OCI-LY7 (cell line): Measurements from ENCODE around the gene TNRC6C. TPM values are rescaled to one million over a fixed set of nuclear protein-coding genes. Genes with fewer than 3 reads are reported as not detected.

Experiments
- BruUV-seq: library from RNA; stranded (reverse); fragments of 400-500 nt; replicated peaks from 2 replicates; lab custom pipeline; 2021; lab: Mats Ljungman, UMichigan
- CTCF ChIA-PET: fragments of 300-600 bp; sonication (Branson Sonifier 250); formaldehyde crosslinking; loops from one replicate; lab custom pipeline; 2022; ENCODE audit warnings: antibody characterized with exemption; ENCODE audit not compliant: unreplicated experiment; lab: Charles Lee
- POLR2A ChIA-PET: fragments of 300-600 bp; sonication (Branson Sonifier 250); formaldehyde crosslinking; loops from one replicate; lab custom pipeline; 2022; ENCODE audit warnings: antibody characterized with exemption; lab: Charles Lee
- DNase-seq: peaks from one replicate; pipeline ENCODE4 v3.0.0-alpha.2; 2015; ENCODE audit warnings: low spot score
- H2AFZ ChIP-seq: fragments of 200-600 bp; sonication (generic), shearing (Covaris generic); 2 replicates; pipeline ENCODE4 v1.6.1; 2014; ENCODE audit warnings: mild to moderate bottlenecking, antibody characterized with exemption, low read length, moderate library complexity
- H3K27ac ChIP-seq: fragments of 200-600 bp; sonication (generic); 2 replicates; pipeline ENCODE4 v1.5.1; 2014; ENCODE audit warnings: mixed run types, low read depth, mild to moderate bottlenecking, moderate library complexity, low read length, inconsistent platforms; ENCODE audit not compliant: poor library complexity, severe bottlenecking
- H3K36me3 ChIP-seq: fragments of 200-600 bp; sonication (generic); 2 replicates; pipeline ENCODE4 v1.6.1; 2014; ENCODE audit warnings: mild to moderate bottlenecking, antibody characterized with exemption, low read length, moderate library complexity, mixed read lengths; ENCODE audit not compliant: insufficient read depth
- H3K4me1 ChIP-seq: fragments of 200-600 bp; sonication (generic); 2 replicates; pipeline ENCODE4 v1.5.1; 2014; ENCODE audit warnings: mild to moderate bottlenecking, low read length; ENCODE audit not compliant: insufficient read depth, poor library complexity, severe bottlenecking
- H3K4me2 ChIP-seq: fragments of 200-600 bp; sonication (generic); 2 replicates; pipeline ENCODE4 v1.6.1; 2014; ENCODE audit warnings: mild to moderate bottlenecking, low read length
- H3K4me3 ChIP-seq: fragments of 200-600 bp; sonication (generic); 2 replicates; pipeline ENCODE4 v1.5.1; 2014; ENCODE audit warnings: mild to moderate bottlenecking, low read depth, low read length; ENCODE audit not compliant: poor library complexity, severe bottlenecking
- H3K79me2 ChIP-seq: fragments of 200-600 bp; sonication (generic); 2 replicates; pipeline ENCODE4 v1.6.1; 2016; ENCODE audit warnings: low read depth, mild to moderate bottlenecking, low read length, moderate library complexity, mixed read lengths; ENCODE audit not compliant: insufficient read depth
- H3K9me2 ChIP-seq: fragments of 200-600 bp; sonication (generic); 2 replicates; pipeline ENCODE4 v1.6.1; 2016; ENCODE audit warnings: mild to moderate bottlenecking, low read length, mixed read lengths; ENCODE audit not compliant: insufficient read depth
- H3K9me3 ChIP-seq: fragments of 200-600 bp; sonication (generic); 2 replicates; pipeline ENCODE4 v1.6.1; 2014; ENCODE audit warnings: mild to moderate bottlenecking, mixed run types, low read length, mixed read lengths
- H4K20me1 ChIP-seq: fragments of 200-600 bp; sonication (generic); 2 replicates; pipeline ENCODE4 v1.6.1; 2014; ENCODE audit warnings: mild to moderate bottlenecking, antibody characterized with exemption, low read length, moderate library complexity, mixed read lengths; ENCODE audit not compliant: insufficient read depth
- EZH2phosphoT487 ChIP-seq: fragments of 200-600 bp; sonication (generic); IDR thresholded peaks from 2 replicates; pipeline ENCODE4 v1.6.1; 2018; ENCODE audit warnings: low read depth, borderline replicate concordance, mild to moderate bottlenecking, mixed run types, antibody characterized with exemption, low read length, moderate library complexity, mixed read lengths
- intact Hi-C: fragments of 100-400 bp; cut with micrococcal nuclease; formaldehyde crosslinking; loops from one replicate; pipeline ENCODE4 v1.10.0; 2022; ENCODE audit not compliant: unreplicated experiment
- total RNA-seq, 2 experiments: library from RNA; depleted of rRNA in 1 of 2; stranded (reverse); fragments of >200 nt in 1 of 2; shearing (Covaris generic) in 1 of 2; gene quantifications; 2 replicates each; pipeline ENCODE4 v1.2.3, GENCODE V29; 2014 to 2022
- TF ChIP-seq, protein P1 (sequence below): fragments of 200-600 bp; sonication (generic); conservative IDR thresholded peaks from 2 replicates; pipeline ENCODE4 v1.5.1; 2014; ENCODE audit warnings: mild to moderate bottlenecking, antibody characterized with exemption, low read length, moderate library complexity, mixed read lengths

TNRC6C gene
- total RNA-seq, 2 experiments from 2014 or later = 8.5 to 25.2 TPM

DNA sequence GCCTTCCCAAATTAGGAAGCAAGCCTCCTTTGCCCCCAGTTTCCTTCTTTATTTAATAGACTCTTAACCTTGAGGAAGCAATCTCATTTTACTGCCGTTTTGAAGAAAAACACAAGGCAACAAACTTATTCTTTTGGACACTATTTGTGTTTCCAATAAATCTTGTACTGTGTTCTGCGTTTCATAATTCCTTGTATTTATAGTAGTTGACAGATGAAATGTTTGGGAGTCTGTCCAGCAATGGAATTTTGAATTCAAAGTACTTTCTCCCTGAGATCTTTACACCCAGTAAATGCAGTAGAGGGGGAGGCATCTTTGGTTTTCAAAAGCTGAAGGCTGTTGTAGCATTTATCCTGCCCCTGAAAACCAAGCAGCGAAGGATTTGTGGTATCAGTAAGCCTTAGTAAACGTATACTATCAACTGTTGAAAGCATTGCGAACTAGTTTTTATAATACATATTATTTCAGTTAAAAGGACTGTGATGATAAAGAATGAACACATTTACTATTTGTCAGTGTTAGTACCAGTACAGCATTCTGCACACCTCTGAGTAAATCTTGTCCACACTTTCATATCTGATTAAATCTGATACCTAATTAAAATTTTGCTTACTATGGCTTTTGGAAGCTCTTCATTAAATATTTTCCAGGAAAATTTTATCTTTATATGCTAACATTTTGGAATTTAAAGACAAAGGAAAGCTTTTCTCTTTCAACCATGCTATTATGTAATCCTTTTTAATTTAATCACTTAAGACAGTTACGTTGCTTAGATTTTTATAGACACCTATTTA, 83.1 kb downstream of the TNRC6C start:
- ChIA-PET POLR2A (interaction anchor here (0.7 kb wide), 1 partner anchor 716 kb away, joined by 3 read pairs; no protein-coding TSS in a partner anchor), CTCF (no interaction called here)
- Histone ChIP-seq H3K4me1 (no peaks in the 10 kb centered on the region), H4K20me1 (no peaks in the 10 kb centered on the region), H3K9me2 (no peaks in the 10 kb centered on the region), H3K27ac (no peak overlapping the region), H3K9me3 (no peaks in the 10 kb centered on the region), H3K79me2 (no peaks in the 10 kb centered on the region), H3K36me3 (peaks cover 5% of the 10 kb centered on the region; the same call in 1 of the 2 replicates), H3K4me2 (no peak overlapping the region; the same call in 1 of the 2 replicates), H2AFZ (no peak overlapping the region), H3K4me3 (no peak overlapping the region)
- no TSS peak for BruUV-seq
- intact Hi-C loops = no loop called here
- no peak for DNase-seq
- no peak for TF ChIP-seq EZH2phosphoT487
- TF ChIP-seq, protein P1, sequence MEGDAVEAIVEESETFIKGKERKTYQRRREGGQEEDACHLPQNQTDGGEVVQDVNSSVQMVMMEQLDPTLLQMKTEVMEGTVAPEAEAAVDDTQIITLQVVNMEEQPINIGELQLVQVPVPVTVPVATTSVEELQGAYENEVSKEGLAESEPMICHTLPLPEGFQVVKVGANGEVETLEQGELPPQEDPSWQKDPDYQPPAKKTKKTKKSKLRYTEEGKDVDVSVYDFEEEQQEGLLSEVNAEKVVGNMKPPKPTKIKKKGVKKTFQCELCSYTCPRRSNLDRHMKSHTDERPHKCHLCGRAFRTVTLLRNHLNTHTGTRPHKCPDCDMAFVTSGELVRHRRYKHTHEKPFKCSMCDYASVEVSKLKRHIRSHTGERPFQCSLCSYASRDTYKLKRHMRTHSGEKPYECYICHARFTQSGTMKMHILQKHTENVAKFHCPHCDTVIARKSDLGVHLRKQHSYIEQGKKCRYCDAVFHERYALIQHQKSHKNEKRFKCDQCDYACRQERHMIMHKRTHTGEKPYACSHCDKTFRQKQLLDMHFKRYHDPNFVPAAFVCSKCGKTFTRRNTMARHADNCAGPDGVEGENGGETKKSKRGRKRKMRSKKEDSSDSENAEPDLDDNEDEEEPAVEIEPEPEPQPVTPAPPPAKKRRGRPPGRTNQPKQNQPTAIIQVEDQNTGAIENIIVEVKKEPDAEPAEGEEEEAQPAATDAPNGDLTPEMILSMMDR = no peak

DNA sequence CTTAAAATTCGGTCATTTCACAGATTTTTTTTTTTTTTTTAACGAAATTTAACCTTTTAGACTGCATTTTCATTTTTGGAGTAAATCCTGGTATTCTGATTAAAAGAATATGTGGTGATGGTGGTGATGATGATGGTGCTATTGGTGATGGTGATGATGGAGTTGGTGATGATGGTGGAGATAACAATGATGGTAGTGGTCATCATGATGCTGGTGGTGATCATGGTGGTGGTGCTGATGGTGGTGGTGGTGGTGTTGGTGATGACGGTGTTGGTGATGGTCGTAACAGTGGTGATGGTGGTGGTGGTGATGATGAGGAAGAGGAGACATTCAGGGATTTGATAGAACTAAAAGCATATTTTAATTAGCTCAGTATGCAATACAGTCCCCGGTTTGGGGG, 84.0 kb downstream of the TNRC6C start:
- POLR2A ChIA-PET = interaction anchor here (0.6 to 0.9 kb wide), 3 partner anchors 13 to 717 kb away, joined by 3 read pairs; no protein-coding TSS in a partner anchor

More for the DNA sequence above, 84.0 kb downstream of the TNRC6C start:
- no peak for DNase-seq
- H4K20me1 ChIP-seq = no peaks in the 10 kb centered on the region
- no peak for TF ChIP-seq EZH2phosphoT487
- TF ChIP-seq, protein P1 = no peak
- intact Hi-C loops = no loop called here
- no peaks in the 10 kb centered on the region for H3K9me3 ChIP-seq
- CTCF ChIA-PET = no interaction called here
- no peak overlapping the region for H3K4me3 ChIP-seq
- H3K9me2 ChIP-seq = no peaks in the 10 kb centered on the region
- BruUV-seq = no TSS peak
- H3K36me3 ChIP-seq = no peaks in the 10 kb centered on the region
- no peak overlapping the region for H3K4me2 ChIP-seq
- H3K4me1 ChIP-seq = no peaks in the 10 kb centered on the region
- no peaks in the 10 kb centered on the region for H3K79me2 ChIP-seq
- no peak overlapping the region for H3K27ac ChIP-seq
- H2AFZ ChIP-seq = no peak overlapping the region
